Type B pancreatic cell (in vitro differentiated cells): ENCODE data around the gene PREP. TPM values are rescaled to one million over a fixed set of nuclear protein-coding genes. Genes with fewer than 3 reads are reported as not detected.
"Not testable (repeated sequence)": the region's sequence is repeated elsewhere in the genome, so short reads cannot be mapped to it uniquely, and the experiment has no call there.

Source experiments
- DNase-seq: peaks from one replicate; pipeline ENCODE4 v3.0.0; 2021; ENCODE audit warnings: mixed read lengths; ENCODE audit not compliant: unreplicated experiment; ENCODE audit errors: extremely low spot score
- H3K27ac Mint-ChIP-seq: 2 replicates; pipeline ENCODE4 v1.8.0; 2021; ENCODE audit warnings: mild to moderate bottlenecking, mixed read lengths
- H3K27me3 Mint-ChIP-seq: 2 replicates; pipeline ENCODE4 v1.8.0; 2021; ENCODE audit warnings: mixed read lengths
- H3K36me3 Mint-ChIP-seq: 2 replicates; pipeline ENCODE4 v1.8.0; 2021; ENCODE audit warnings: mixed read lengths
- H3K4me1 Mint-ChIP-seq: one replicate; pipeline ENCODE4 v1.8.0; 2021; ENCODE audit warnings: mixed read lengths; ENCODE audit not compliant: unreplicated experiment
- H3K4me3 Mint-ChIP-seq: 2 replicates; pipeline ENCODE4 v1.8.0; 2021; ENCODE audit warnings: mild to moderate bottlenecking, mixed read lengths
- H3K9me3 Mint-ChIP-seq: 2 replicates; pipeline ENCODE4 v1.8.0; 2021; ENCODE audit warnings: mixed read lengths
- CTCF ChIP-seq: fragments of 200-600 bp; sonication (generic); conservative IDR thresholded peaks from 2 replicates; pipeline ENCODE4 v1.5.0; 2021; ENCODE audit warnings: antibody characterized with exemption, mild to moderate bottlenecking
- total RNA-seq: library from RNA; stranded (reverse); gene quantifications from 2 replicates; pipeline ENCODE4 v1.2.1, GENCODE V29; 2021; ENCODE audit warnings: low replicate concordance

Gene PREP
- total RNA-seq, 1 donor from 2014 or later = 54.4 TPM

GRCh38 chr6:105256619-105257018, 146.3 kb downstream of the PREP start:
- Mint-ChIP-seq H3K36me3 (peaks cover 3% of the 10 kb centered on the region), H3K4me1 (peaks cover 40% of the 10 kb centered on the region), H3K9me3 (peaks cover 7% of the 10 kb centered on the region), H3K27me3 (no peaks in the 10 kb centered on the region), H3K27ac (no peak overlapping the region), H3K4me3 (no peak overlapping the region)
- no peak for TF ChIP-seq CTCF
- no peak for DNase-seq

- no peak for DNase-seq
- H3K9me3 Mint-ChIP-seq = peaks cover 7% of the 10 kb centered on the region
- no peaks in the 10 kb centered on the region for H3K27me3 Mint-ChIP-seq
- peak overlapping the region; percentile 66 for H3K27ac Mint-ChIP-seq
- H3K36me3 Mint-ChIP-seq = peaks cover 3% of the 10 kb centered on the region
- no peak overlapping the region for H3K4me3 Mint-ChIP-seq
- H3K4me1 Mint-ChIP-seq = peaks cover 20% of the 10 kb centered on the region
- TF ChIP-seq CTCF = no peak
Observed at GRCh38 chr6:105253787-105254186, 149.1 kb downstream of the PREP start.

GRCh38 chr6:105251689-105252088, 151.2 kb downstream of the PREP start:
- H3K4me3 Mint-ChIP-seq = no peak overlapping the region
- H3K9me3 Mint-ChIP-seq = peaks cover 7% of the 10 kb centered on the region
- H3K27ac Mint-ChIP-seq = no peak overlapping the region
- H3K4me1 Mint-ChIP-seq = peaks cover 4% of the 10 kb centered on the region
- H3K36me3 Mint-ChIP-seq = peaks cover 3% of the 10 kb centered on the region
- no peak for TF ChIP-seq CTCF
- DNase-seq = no peak
- no peaks in the 10 kb centered on the region for H3K27me3 Mint-ChIP-seq

- H3K36me3 Mint-ChIP-seq = peaks cover 3% of the 10 kb centered on the region
- H3K4me3 Mint-ChIP-seq = no peak overlapping the region
- no peak for TF ChIP-seq CTCF
- H3K4me1 Mint-ChIP-seq = no peaks in the 10 kb centered on the region
- no peaks in the 10 kb centered on the region for H3K27me3 Mint-ChIP-seq
- no peak overlapping the region for H3K27ac Mint-ChIP-seq
- DNase-seq = no peak
- peaks cover 2% of the 10 kb centered on the region for H3K9me3 Mint-ChIP-seq
Observed at GRCh38 chr6:105250533-105250932, 152.3 kb downstream of the PREP start.

GRCh38 chr6:105243487-105243886, 159.4 kb downstream of the PREP start:
- no peaks in the 10 kb centered on the region for H3K4me1 Mint-ChIP-seq
- no peaks in the 10 kb centered on the region for H3K36me3 Mint-ChIP-seq
- DNase-seq = no peak
- TF ChIP-seq CTCF = no peak
- H3K27ac Mint-ChIP-seq = no peak overlapping the region
- H3K4me3 Mint-ChIP-seq = no peak overlapping the region
- H3K27me3 Mint-ChIP-seq = peaks cover 3% of the 10 kb centered on the region
- peaks cover 5% of the 10 kb centered on the region for H3K9me3 Mint-ChIP-seq

GRCh38 chr6:105235155-105235554, 167.7 kb downstream of the PREP start:
- Mint-ChIP-seq H3K4me3 (no peak overlapping the region), H3K36me3 (no peaks in the 10 kb centered on the region), H3K27ac (no peak overlapping the region), H3K27me3 (peaks cover 5% of the 10 kb centered on the region), H3K9me3 (peaks cover 20% of the 10 kb centered on the region), H3K4me1 (no peaks in the 10 kb centered on the region)
- no peak for TF ChIP-seq CTCF
- DNase-seq = no peak

- not testable (repeated sequence) for H3K27ac Mint-ChIP-seq, DNase-seq, H3K36me3 Mint-ChIP-seq, H3K4me1 Mint-ChIP-seq, H3K9me3 Mint-ChIP-seq, H3K27me3 Mint-ChIP-seq, H3K4me3 Mint-ChIP-seq
Observed at GRCh38 chr6:105231771-105232170, 171.1 kb downstream of the PREP start.
